ENCODE measurements around the gene PEMT. TPM values are rescaled to one million over a fixed set of nuclear protein-coding genes. Genes with fewer than 3 reads are reported as not detected.
A peak's percentile ranks its signal among the peaks of the same experiment; 100 is the strongest.

PEMT gene
- total RNA-seq, 2 donors from 2014 or later: 15.7 to 22.1 TPM

DNA sequence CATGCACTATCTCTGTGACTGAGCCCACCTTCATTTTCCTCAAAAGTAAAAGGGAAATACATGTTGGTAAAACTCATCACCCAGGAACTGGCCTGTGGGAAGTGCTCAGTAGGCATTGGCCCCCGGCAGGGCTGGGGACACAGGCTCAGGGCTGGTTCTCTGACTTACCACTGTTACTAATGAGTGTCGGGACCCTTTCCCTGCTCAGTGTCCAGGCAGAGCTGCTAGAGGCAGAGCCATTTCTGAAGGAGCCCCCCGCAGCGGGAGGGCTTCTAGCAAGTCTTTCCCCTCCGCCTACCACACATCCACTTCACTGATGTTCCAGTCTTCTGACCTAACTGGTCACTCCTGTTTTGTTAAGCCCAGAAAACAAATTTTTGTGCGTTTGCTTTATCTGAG lies 1.7 kb upstream of the PEMT start:
- ATAC-seq (ENCODE audit: insufficient number of reproducible peaks, low FRiP score, low read depth) (no peak), DNase-seq (ENCODE audit: low spot score) (no peak)
- no peaks in the 10 kb centered on the region for H3K9me3 ChIP-seq
- H3K4me3 ChIP-seq: no peak overlapping the region
- H3K36me3 ChIP-seq: no peaks in the 10 kb centered on the region
- H3K4me1 ChIP-seq (ENCODE audit: control insufficient read depth in 1 of 2, low read depth in 2 of 2): peaks cover 8 to 23% of the 10 kb centered on the region in 2 donors
- TF ChIP-seq, protein P1, sequence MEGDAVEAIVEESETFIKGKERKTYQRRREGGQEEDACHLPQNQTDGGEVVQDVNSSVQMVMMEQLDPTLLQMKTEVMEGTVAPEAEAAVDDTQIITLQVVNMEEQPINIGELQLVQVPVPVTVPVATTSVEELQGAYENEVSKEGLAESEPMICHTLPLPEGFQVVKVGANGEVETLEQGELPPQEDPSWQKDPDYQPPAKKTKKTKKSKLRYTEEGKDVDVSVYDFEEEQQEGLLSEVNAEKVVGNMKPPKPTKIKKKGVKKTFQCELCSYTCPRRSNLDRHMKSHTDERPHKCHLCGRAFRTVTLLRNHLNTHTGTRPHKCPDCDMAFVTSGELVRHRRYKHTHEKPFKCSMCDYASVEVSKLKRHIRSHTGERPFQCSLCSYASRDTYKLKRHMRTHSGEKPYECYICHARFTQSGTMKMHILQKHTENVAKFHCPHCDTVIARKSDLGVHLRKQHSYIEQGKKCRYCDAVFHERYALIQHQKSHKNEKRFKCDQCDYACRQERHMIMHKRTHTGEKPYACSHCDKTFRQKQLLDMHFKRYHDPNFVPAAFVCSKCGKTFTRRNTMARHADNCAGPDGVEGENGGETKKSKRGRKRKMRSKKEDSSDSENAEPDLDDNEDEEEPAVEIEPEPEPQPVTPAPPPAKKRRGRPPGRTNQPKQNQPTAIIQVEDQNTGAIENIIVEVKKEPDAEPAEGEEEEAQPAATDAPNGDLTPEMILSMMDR (IDR thresholded peaks at IDR 0.05): no peak
- H3K27ac ChIP-seq: no peak overlapping the region
- no peaks in the 10 kb centered on the region for H3K27me3 ChIP-seq (replicated peaks; ENCODE audit: insufficient read depth)

DNA sequence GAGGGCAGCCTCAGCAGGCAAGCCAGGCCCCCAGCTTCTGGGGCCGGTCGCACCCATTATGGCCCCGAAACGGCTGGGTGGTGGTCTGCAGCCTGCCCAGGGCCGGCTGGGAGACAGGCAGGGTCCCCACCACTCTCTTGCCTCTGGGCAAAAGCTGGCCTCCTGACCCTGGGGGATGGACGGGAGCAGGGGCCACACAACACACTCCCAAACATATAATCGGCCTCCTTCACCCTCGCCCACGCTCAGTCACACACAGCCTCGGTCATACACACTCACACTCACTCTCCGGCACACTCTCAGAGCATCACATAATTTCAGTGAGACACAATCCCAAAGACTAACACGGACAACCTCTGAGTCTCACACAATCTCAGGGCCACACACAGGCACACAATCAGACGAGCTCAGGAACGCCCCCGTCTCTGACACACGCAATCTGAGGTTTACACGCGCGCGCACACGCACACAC lies 589 bp downstream of the PEMT start:
- no peak for ATAC-seq (ENCODE audit: insufficient number of reproducible peaks, low FRiP score, low read depth)
- Histone ChIP-seq H3K9me3 (no peaks in the 10 kb centered on the region), H3K27ac (peak overlapping the region; percentile 65 to 76), H3K36me3 (no peaks in the 10 kb centered on the region), H3K4me1 (ENCODE audit: control insufficient read depth in 1 of 2, low read depth in 2 of 2) (peaks cover 8 to 23% of the 10 kb centered on the region in 2 donors), H3K27me3 (replicated peaks; ENCODE audit: insufficient read depth) (no peaks in the 10 kb centered on the region), H3K4me3 (peak overlapping the region; percentile 94)
- TF ChIP-seq, protein P1 (IDR thresholded peaks at IDR 0.05): no peak
- DNase-seq (ENCODE audit: low spot score): no peak

DNA sequence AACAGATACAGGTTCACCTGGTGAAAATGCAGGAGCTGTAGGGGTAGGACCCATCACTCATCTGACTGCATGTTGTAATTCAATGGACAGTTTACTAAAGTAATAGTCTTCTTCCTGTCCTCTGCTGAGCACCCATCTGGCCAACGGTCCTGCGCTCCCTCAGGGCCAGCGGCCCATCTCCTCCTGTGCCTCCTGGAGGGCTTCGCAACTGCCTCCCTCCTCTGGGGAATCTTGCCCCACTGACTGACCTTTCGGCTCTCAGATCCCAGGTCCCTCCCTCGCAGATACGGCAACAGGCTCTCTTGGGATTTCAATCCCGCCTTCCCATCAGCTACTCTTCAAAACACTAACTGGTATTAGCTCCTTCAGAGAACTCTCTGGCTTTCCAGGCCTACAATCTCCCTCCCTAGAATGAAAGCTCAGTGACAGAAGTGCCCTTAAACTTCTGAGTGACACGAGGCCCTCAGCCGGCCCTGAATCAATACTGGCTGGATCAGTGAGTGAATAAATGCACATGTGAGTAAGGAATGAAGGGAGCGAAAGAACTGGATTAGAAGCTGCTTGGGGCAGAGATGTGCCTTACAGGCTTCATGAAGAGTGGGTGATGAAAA lies 1.3 kb downstream of the PEMT start:
- ATAC-seq (ENCODE audit: insufficient number of reproducible peaks, low FRiP score, low read depth) (no peak), DNase-seq (ENCODE audit: low spot score) (no peak)
- Histone ChIP-seq H3K27ac (peak overlapping the region in 1 of 2 donors; percentile 65), H3K36me3 (no peaks in the 10 kb centered on the region), H3K4me3 (peak overlapping the region; percentile 94), H3K27me3 (replicated peaks; ENCODE audit: insufficient read depth) (no peaks in the 10 kb centered on the region), H3K9me3 (no peaks in the 10 kb centered on the region), H3K4me1 (ENCODE audit: control insufficient read depth in 1 of 2, low read depth in 2 of 2) (peaks cover 8 to 23% of the 10 kb centered on the region in 2 donors)
- TF ChIP-seq, protein P1 (IDR thresholded peaks at IDR 0.05): no peak

DNA sequence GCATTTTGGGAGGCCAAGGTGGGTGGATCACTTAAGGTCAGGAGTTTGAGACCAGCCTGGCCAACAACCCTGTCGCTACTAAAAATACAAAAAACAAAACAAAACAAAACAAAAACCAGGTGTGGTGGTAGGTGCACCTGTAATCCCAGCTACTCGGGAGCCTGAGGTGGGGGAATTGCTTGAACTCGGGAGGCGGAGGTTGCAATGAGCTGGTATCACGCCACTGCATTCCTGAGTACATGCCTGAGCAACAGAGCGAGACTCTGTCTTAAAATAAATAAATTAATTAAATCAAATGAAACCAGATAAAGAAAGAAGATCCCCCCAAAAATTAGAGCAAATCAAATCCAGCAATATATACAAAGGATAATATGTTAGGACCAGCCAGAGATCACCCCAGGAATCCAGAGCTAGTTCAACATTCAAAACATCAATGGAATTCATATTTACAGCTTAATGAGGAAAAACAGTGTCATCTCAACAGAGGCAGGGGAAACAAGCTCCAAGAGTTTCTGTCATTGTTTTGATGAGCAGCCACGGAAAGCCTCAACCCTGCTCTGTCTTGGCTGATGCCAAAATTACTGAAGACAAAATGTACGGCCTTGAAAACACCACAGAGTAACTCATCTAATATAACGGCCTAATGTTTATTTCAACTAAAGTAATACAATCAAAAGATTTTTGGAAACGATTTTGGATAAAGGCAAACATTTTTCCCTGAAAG lies 3.7 kb downstream of the PEMT start:
- ATAC-seq (ENCODE audit: insufficient number of reproducible peaks, low FRiP score, low read depth) (no peak), DNase-seq (ENCODE audit: low spot score) (no peak)
- Histone ChIP-seq H3K9me3 (no peaks in the 10 kb centered on the region), H3K4me1 (ENCODE audit: control insufficient read depth in 1 of 2, low read depth in 2 of 2) (peaks cover 6 to 19% of the 10 kb centered on the region in 2 donors), H3K4me3 (no peak overlapping the region), H3K36me3 (no peaks in the 10 kb centered on the region), H3K27me3 (replicated peaks; ENCODE audit: insufficient read depth) (no peaks in the 10 kb centered on the region), H3K27ac (no peak overlapping the region)
- TF ChIP-seq, protein P1 (IDR thresholded peaks at IDR 0.05): no peak

DNA sequence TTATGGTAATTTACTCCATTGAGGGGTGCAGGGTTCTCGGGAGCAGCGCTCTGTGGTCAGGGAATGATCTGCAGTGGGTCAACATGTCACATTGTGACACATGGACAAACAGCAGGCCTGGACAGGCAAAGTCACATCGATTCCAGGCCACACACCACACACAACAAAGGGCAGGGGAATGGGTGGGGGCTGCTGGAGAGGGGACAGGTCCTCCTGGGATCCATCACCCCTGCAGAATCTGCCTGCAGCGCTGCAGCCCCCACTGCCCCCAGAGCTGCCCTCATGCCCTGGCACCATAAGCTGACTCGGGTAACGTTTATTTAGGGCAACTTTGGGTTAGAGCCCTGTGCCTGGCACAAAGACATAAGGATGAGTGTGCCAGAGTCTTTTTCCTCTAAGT lies 9.1 kb downstream of the PEMT start:
- no peak overlapping the region for H3K27ac ChIP-seq
- no peaks in the 10 kb centered on the region for H3K36me3 ChIP-seq
- H3K27me3 ChIP-seq (replicated peaks; ENCODE audit: insufficient read depth): no peaks in the 10 kb centered on the region
- H3K4me3 ChIP-seq: no peak overlapping the region
- TF ChIP-seq, protein P1 (IDR thresholded peaks at IDR 0.05): no peak
- no peaks in the 10 kb centered on the region for H3K9me3 ChIP-seq
- H3K4me1 ChIP-seq (ENCODE audit: control insufficient read depth in 1 of 2, low read depth in 2 of 2): no peaks in the 10 kb centered on the region
- DNase-seq (ENCODE audit: low spot score) (no peak), ATAC-seq (ENCODE audit: insufficient number of reproducible peaks, low FRiP score, low read depth) (no peak)
